NT2/D1 (cell line): ENCODE measurements around the gene UBE2E1.

Experiments used
- SUZ12 ChIP-seq: IDR thresholded peaks from 2 replicates; pipeline ENCODE4 v1.6.1; 2011; ENCODE audit not compliant: insufficient read length, insufficient read depth; ENCODE audit errors: extremely low read depth
- YY1 ChIP-seq: IDR thresholded peaks from 2 replicates; pipeline ENCODE4 v1.6.1; 2011; ENCODE audit not compliant: insufficient read length, insufficient read depth
- ZNF274 ChIP-seq: IDR thresholded peaks from 2 replicates; pipeline ENCODE4 v1.6.1; 2011; ENCODE audit warnings: mild to moderate bottlenecking, low read depth, low read length

DNA sequence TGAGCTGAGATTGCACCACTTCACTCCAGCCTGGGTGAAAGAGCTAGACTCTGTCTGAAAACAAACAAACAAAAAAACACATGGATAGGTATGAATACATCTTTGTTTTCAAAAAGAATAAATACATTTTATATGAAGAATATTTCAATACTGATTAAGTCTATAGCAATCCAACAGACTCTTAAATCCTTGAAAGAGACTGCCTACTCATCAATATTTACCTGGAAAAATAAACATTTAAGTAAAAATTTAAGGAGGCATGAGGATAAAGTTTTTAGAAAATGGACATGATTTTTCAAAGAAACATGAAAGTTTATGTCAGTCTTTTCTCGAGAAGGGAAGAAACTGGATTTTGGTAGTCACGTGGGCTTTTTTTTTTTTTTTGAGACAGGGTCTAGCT lies 105.6 kb downstream of the UBE2E1 start:
- TF ChIP-seq SUZ12 (no peak), YY1 (no peak), ZNF274 (no peak)
